Thyroid gland (tissue), 4 donors: ENCODE measurements around the gene LCNL1. TPM values are rescaled to one million over a fixed set of nuclear protein-coding genes. Genes with fewer than 3 reads are reported as not detected.

Experiments
- DNase-seq, 2 donors: peaks; one replicate each; pipeline ENCODE4 v3.0.0-alpha.2; 2019
- H3K27ac ChIP-seq, 3 donors: fragments of 200-600 bp; sonication (generic); 1 replicate in 2 of 3; 2 replicates in 1 of 3; pipeline ENCODE4 v1.5.1; 2016 to 2019; ENCODE audit warnings: mild to moderate bottlenecking in 1 of 3, moderate library complexity in 1 of 3
- H3K27me3 ChIP-seq: fragments of 200-600 bp; sonication (generic); one replicate; pipeline ENCODE4 v1.5.1; 2019
- H3K36me3 ChIP-seq, 2 donors: fragments of 200-600 bp; sonication (generic); one replicate each; pipeline ENCODE4 v1.5.1; 2016 to 2019
- H3K4me1 ChIP-seq, 2 donors: fragments of 200-600 bp; sonication (generic); one replicate each; pipeline ENCODE4 v1.5.1; 2017 to 2019
- H3K4me3 ChIP-seq, 3 donors: fragments of 200-600 bp; sonication (generic); replicated peaks in 1 of 3; 1 replicate in 2 of 3; 2 replicates in 1 of 3; pipeline ENCODE4 v1.5.1; 2016; ENCODE audit warnings: mild to moderate bottlenecking in 1 of 3
- H3K9me3 ChIP-seq: fragments of 200-600 bp; sonication (generic); one replicate; pipeline ENCODE4 v1.5.1; 2017
- CTCF ChIP-seq, 6 experiments: fragments of 200-600 bp in 3 of 6; fragments of 450-650 bp in 3 of 6; sonication (generic) in 3 of 6; IDR thresholded peaks; one replicate each; pipeline ENCODE4 v1.5.1; 2016 to 2019; ENCODE audit warnings: antibody characterized with exemption in 6 of 6, mild to moderate bottlenecking in 2 of 6, inconsistent platforms in 1 of 6, moderate library complexity in 1 of 6
- POLR2A ChIP-seq, 2 donors: fragments of 450-650 bp; IDR thresholded peaks; one replicate each; pipeline ENCODE4 v1.6.1; 2017; ENCODE audit warnings: antibody characterized with exemption in 2 of 2, mild to moderate bottlenecking in 2 of 2, moderate library complexity in 1 of 2
- WGBS, 2 donors: methylation state at CpG; one replicate each; pipeline ENCODE4 v1.1.5; 2017; 5-methylcytosine and 5-hydroxymethylcytosine counted together
- intact Hi-C: fragments of 100-400 bp; cut with DNase I; formaldehyde crosslinking; loops from one replicate; pipeline ENCODE4 v1.15.1; 2023
- total RNA-seq, 4 donors: library from RNA; depleted of rRNA; stranded (reverse); fragments of >200 nt; gene quantifications; one replicate each; pipeline ENCODE4 v1.2.3, GENCODE V29; 2016

The LCNL1 gene
- total RNA-seq, 4 donors from 2014 or later: 0.54 TPM; not detected in 3

- intact Hi-C loops: no loop called here
- Histone ChIP-seq H3K4me1 (peaks cover 29 to 42% of the 10 kb centered on the region in 2 donors), H3K36me3 (no peaks in the 10 kb centered on the region), H3K27me3 (no peaks in the 10 kb centered on the region), H3K9me3 (no peaks in the 10 kb centered on the region), H3K27ac (peak overlapping the region in 2 of 3 donors; percentile 0 to 64), H3K4me3 (peak overlapping the region; percentile 22 to 49 (median 49))
- peak; percentile 73 to 77 for DNase-seq
- TF ChIP-seq POLR2A (IDR thresholded peaks at IDR 0.05) (no peak), CTCF (IDR thresholded peaks at IDR 0.05) (peak in 3 of 6 experiments; percentile 28 to 44 (median 29))
- WGBS, 2 donors: 0% methylated on average over 33 of the region's 98 CpGs; no CpG with 5 or more reads in 1 of the 2 donors
Observed at GRCh38 chr9:137028263-137029057, 45.7 kb downstream of the LCNL1 start.

GRCh38 chr9:137029058-137029936 is 46.5 kb downstream of the LCNL1 start:
- Histone ChIP-seq H3K9me3 (no peaks in the 10 kb centered on the region), H3K27ac (peak overlapping the region in 1 of 3 donors; percentile 64), H3K36me3 (no peaks in the 10 kb centered on the region), H3K4me1 (peaks cover 29 to 43% of the 10 kb centered on the region in 2 donors), H3K4me3 (peak overlapping the region in 2 of 3 donors; percentile 22 to 49), H3K27me3 (no peaks in the 10 kb centered on the region)
- 27 to 34% methylated on average over 19 of the region's 19 CpGs for WGBS, 2 donors
- DNase-seq: peak; percentile 74 to 79
- TF ChIP-seq CTCF (IDR thresholded peaks at IDR 0.05): peak; percentile 56 to 85 (median 78)
- TF ChIP-seq POLR2A (IDR thresholded peaks at IDR 0.05): no peak
- intact Hi-C loops: no loop called here

- no peak for TF ChIP-seq CTCF (IDR thresholded peaks at IDR 0.05)
- TF ChIP-seq POLR2A (IDR thresholded peaks at IDR 0.05): no peak
- no peaks in the 10 kb centered on the region for H3K27me3 ChIP-seq
- DNase-seq: no peak
- H3K9me3 ChIP-seq: no peaks in the 10 kb centered on the region
- H3K36me3 ChIP-seq: no peaks in the 10 kb centered on the region
- no peak overlapping the region for H3K4me3 ChIP-seq
- WGBS, 2 donors: 81 to 86% methylated on average over 6 to 14 of the region's 15 CpGs
- H3K4me1 ChIP-seq: peaks cover 32 to 50% of the 10 kb centered on the region in 2 donors
- intact Hi-C loops: loop anchor here (2.0 to 10.0 kb wide), 3 partner anchors 81 to 243 kb away; partner anchors contain the start of genes AJM1 and PHPT1
- no peak overlapping the region for H3K27ac ChIP-seq
Observed at GRCh38 chr9:137030006-137030405, 47.2 kb downstream of the LCNL1 start.

- intact Hi-C loops: loop anchor here (2.0 to 10.0 kb wide), 3 partner anchors 82 to 244 kb away; partner anchors contain the start of genes AJM1 and PHPT1
- H3K27me3 ChIP-seq: no peaks in the 10 kb centered on the region
- no peaks in the 10 kb centered on the region for H3K9me3 ChIP-seq
- peak in 1 of 2 donors; percentile 25 for DNase-seq
- peaks cover 37 to 51% of the 10 kb centered on the region in 2 donors for H3K4me1 ChIP-seq
- no peak overlapping the region for H3K4me3 ChIP-seq
- H3K27ac ChIP-seq: no peak overlapping the region
- no peaks in the 10 kb centered on the region for H3K36me3 ChIP-seq
- WGBS, 2 donors: 86 to 88% methylated on average over 46 to 49 of the region's 65 CpGs
- TF ChIP-seq POLR2A (IDR thresholded peaks at IDR 0.05) (no peak), CTCF (IDR thresholded peaks at IDR 0.05) (no peak)
Observed at GRCh38 chr9:137030538-137031527, 48.0 kb downstream of the LCNL1 start.
